HEK293T (cell line): ENCODE results near the gene E2F8.

Source experiments
- CTCF ChIA-PET: fragments of 350-600 bp; formaldehyde crosslinking; extraction: SDS; loops from one replicate; lab custom pipeline; 2021; ENCODE audit warnings: antibody characterized with exemption, inconsistent platforms; lab: Yijun Ruan, JAX
- POLR2A ChIA-PET: fragments of 350-600 bp; formaldehyde crosslinking; extraction: SDS; loops from one replicate; lab custom pipeline; 2020; ENCODE audit warnings: antibody characterized with exemption, inconsistent platforms; lab: Yijun Ruan, JAX
- DNase-seq: peaks from one replicate; pipeline ENCODE4 v3.0.0; 2012; ENCODE audit warnings: mixed read lengths; ENCODE audit errors: extremely low spot score
- ARNT ChIP-seq: fragments of 450-650 bp; IDR thresholded peaks from 2 replicates; pipeline ENCODE4 v1.6.1; 2017; ENCODE audit warnings: mild to moderate bottlenecking
- BHLHE40 ChIP-seq: fragments of 450-650 bp; IDR thresholded peaks from 2 replicates; pipeline ENCODE4 v1.6.1; 2016; ENCODE audit warnings: mild to moderate bottlenecking, moderate library complexity, borderline replicate concordance
- CTBP1 ChIP-seq: fragments of 450-650 bp; IDR thresholded peaks from 2 replicates; pipeline ENCODE4 v1.6.1; 2016; ENCODE audit warnings: borderline replicate concordance
- ELF4 ChIP-seq: fragments of 450-650 bp; IDR thresholded peaks from 2 replicates; pipeline ENCODE4 v1.6.1; 2017; ENCODE audit warnings: antibody characterized with exemption
- FOXA1 ChIP-seq: fragments of 450-650 bp; IDR thresholded peaks from 2 replicates; pipeline ENCODE4 v1.6.1; 2016; ENCODE audit warnings: mild to moderate bottlenecking
- FOXK2 ChIP-seq: fragments of 450-650 bp; IDR thresholded peaks from 2 replicates; pipeline ENCODE4 v1.6.1; 2016; ENCODE audit warnings: mild to moderate bottlenecking
- FOXM1 ChIP-seq: fragments of 450-650 bp; IDR thresholded peaks from 2 replicates; pipeline ENCODE4 v1.6.1; 2017; ENCODE audit warnings: mild to moderate bottlenecking, borderline replicate concordance
- HDGF ChIP-seq: fragments of 450-650 bp; IDR thresholded peaks from 2 replicates; pipeline ENCODE4 v1.6.1; 2017; ENCODE audit warnings: antibody characterized with exemption, borderline replicate concordance
- L3MBTL2 ChIP-seq: fragments of 450-650 bp; conservative IDR thresholded peaks from 2 replicates; pipeline ENCODE4 v1.6.1; 2016; ENCODE audit warnings: mild to moderate bottlenecking
- LEF1 ChIP-seq: fragments of 450-650 bp; IDR thresholded peaks from 2 replicates; pipeline ENCODE4 v1.6.1; 2017; ENCODE audit warnings: mild to moderate bottlenecking, borderline replicate concordance
- NFRKB ChIP-seq: fragments of 450-650 bp; IDR thresholded peaks from 2 replicates; pipeline ENCODE4 v1.6.1; 2016; ENCODE audit warnings: mild to moderate bottlenecking, moderate library complexity
- PKNOX1 ChIP-seq: fragments of 450-650 bp; IDR thresholded peaks from 2 replicates; pipeline ENCODE4 v1.6.1; 2016
- SP1 ChIP-seq: fragments of 450-650 bp; IDR thresholded peaks from 2 replicates; pipeline ENCODE4 v1.6.1; 2017
- SUZ12 ChIP-seq: fragments of 450-650 bp; IDR thresholded peaks from 2 replicates; pipeline ENCODE4 v1.6.1; 2016; ENCODE audit warnings: mild to moderate bottlenecking
- TARDBP ChIP-seq: fragments of 450-650 bp; IDR thresholded peaks from 2 replicates; pipeline ENCODE4 v1.6.1; 2016
- ZNF384 ChIP-seq: fragments of 450-650 bp; IDR thresholded peaks from 2 replicates; pipeline ENCODE4 v1.6.1; 2016

The E2F8 gene, protein sequence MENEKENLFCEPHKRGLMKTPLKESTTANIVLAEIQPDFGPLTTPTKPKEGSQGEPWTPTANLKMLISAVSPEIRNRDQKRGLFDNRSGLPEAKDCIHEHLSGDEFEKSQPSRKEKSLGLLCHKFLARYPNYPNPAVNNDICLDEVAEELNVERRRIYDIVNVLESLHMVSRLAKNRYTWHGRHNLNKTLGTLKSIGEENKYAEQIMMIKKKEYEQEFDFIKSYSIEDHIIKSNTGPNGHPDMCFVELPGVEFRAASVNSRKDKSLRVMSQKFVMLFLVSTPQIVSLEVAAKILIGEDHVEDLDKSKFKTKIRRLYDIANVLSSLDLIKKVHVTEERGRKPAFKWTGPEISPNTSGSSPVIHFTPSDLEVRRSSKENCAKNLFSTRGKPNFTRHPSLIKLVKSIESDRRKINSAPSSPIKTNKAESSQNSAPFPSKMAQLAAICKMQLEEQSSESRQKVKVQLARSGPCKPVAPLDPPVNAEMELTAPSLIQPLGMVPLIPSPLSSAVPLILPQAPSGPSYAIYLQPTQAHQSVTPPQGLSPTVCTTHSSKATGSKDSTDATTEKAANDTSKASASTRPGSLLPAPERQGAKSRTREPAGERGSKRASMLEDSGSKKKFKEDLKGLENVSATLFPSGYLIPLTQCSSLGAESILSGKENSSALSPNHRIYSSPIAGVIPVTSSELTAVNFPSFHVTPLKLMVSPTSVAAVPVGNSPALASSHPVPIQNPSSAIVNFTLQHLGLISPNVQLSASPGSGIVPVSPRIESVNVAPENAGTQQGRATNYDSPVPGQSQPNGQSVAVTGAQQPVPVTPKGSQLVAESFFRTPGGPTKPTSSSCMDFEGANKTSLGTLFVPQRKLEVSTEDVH

DNA sequence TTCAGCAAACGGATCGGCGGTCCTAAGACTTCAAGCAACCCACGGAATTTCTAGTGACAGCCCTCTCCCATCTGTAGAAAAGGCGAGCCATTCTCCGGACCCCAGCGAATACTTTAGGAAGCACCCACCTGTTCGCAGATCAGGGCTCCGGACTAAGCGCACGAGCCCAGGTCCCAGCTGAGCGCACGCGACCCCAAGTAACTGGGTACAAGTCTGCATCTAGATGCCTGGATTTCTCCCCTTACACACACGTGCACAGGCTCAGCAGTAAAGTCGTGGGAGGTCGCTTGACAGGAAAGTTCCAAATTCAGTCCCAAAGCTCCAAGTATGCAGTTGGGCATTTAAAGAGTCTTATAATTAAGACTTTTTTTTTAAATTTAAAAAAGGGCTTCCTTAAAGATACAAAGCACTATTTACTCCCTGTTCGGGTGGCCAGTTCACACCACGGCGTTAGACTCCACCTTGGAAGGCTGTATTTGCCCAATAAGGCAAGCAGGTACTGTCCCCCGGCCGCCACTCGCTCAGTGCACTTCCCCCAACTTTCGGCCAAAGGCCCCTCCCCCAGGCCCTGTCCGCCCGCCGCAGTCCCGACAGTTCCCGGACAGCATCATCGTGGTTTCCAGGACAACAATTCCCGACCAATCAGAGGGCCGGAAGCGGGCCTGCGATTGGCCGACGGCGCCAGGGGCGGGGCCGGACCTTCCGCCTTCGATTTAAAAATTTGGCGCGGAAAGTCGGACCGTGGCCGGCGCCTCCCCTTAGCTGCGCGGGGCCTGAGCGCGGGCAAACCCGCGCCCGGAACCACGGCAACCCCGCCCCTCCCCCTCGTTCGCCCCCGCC, at the start of gene E2F8:
Gene E2F8, minus strand, starts transcription at position 526 of the 840 bp plus-strand sequence. CDS start 824 bp downstream, outside the sequence.
- POLR2A ChIA-PET = interaction anchor here (0.9 kb wide), 1 partner anchor 17 kb away, joined by 4 read pairs; no protein-coding TSS in a partner anchor
- TF ChIP-seq L3MBTL2 = peak; percentile 77
- no peak for TF ChIP-seq ARNT
- no peak for TF ChIP-seq FOXA1
- no peak for TF ChIP-seq FOXK2
- CTCF ChIA-PET = interaction anchor here (0.6 kb wide), 1 partner anchor 519 kb away, joined by 3 read pairs; no protein-coding TSS in a partner anchor
- DNase-seq = peak; percentile 97

GRCh38 chr11:19290356-19290755, 49.6 kb upstream of the E2F8 start:
- ChIA-PET CTCF (no interaction called here), POLR2A (no interaction called here)
- no peak for TF ChIP-seq ZNF384
- TF ChIP-seq ARNT = no peak
- no peak for DNase-seq

- POLR2A ChIA-PET = no interaction called here
- TF ChIP-seq FOXM1 (no peak), NFRKB (no peak), PKNOX1 (no peak), CTBP1 (no peak), TARDBP (no peak), ELF4 (no peak), ARNT (no peak), BHLHE40 (no peak), SP1 (no peak), FOXA1 (no peak), FOXK2 (no peak), L3MBTL2 (no peak), HDGF (no peak), LEF1 (no peak), ZNF384 (no peak), SUZ12 (no peak)
- CTCF ChIA-PET = interaction anchor here (0.6 kb wide), 2 partner anchors 22 to 801 kb away, joined by 3 to 4 read pairs; no protein-coding TSS in a partner anchor
- DNase-seq = no peak
Observed at GRCh38 chr11:19288256-19288655, 47.5 kb upstream of the E2F8 start.

- DNase-seq = no peak
- TF ChIP-seq TARDBP (no peak), ZNF384 (no peak), BHLHE40 (no peak), HDGF (no peak), SP1 (no peak), LEF1 (no peak)
- ChIA-PET POLR2A (no interaction called here), CTCF (no interaction called here)
Observed at GRCh38 chr11:19286411-19286810, 45.7 kb upstream of the E2F8 start.

GRCh38 chr11:19284881-19285280, 44.1 kb upstream of the E2F8 start:
- TF ChIP-seq SP1 = no peak
- no peak for TF ChIP-seq ZNF384
- ChIA-PET POLR2A (no interaction called here), CTCF (no interaction called here)
- no peak for DNase-seq

DNA sequence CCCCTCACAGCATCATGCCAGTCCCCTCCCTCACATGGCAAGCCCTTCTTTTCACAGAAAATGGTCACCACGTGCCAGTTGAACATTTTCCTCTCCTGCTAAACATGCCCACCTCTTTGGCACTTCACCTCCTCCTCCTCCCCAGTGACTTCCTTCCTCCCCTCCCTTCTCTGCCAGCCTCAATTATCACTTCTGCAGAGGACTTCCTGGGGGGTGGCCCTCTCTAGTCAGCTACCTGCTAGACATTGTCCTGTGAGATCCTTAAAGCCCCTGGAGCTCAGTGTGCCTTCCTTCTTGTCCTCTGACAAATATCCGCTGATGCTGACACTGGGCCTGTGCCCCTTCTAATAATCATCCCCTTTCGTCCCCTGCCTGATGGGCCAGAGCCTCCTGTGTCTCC, 43.2 kb upstream of the E2F8 start:
- CTCF ChIA-PET = no interaction called here
- POLR2A ChIA-PET = no interaction called here
- TF ChIP-seq L3MBTL2 = no peak
- no peak for TF ChIP-seq NFRKB
- TF ChIP-seq SP1 = no peak
- TF ChIP-seq FOXA1 = no peak
- DNase-seq = no peak

- ChIA-PET CTCF (interaction anchor here (0.7 kb wide), 1 partner anchor 21 kb away, joined by 4 read pairs; no protein-coding TSS in a partner anchor), POLR2A (no interaction called here)
- no peak for DNase-seq
- TF ChIP-seq ZNF384 (no peak), CTBP1 (no peak), SP1 (no peak), LEF1 (no peak), PKNOX1 (no peak), FOXM1 (no peak), FOXK2 (no peak), BHLHE40 (no peak), TARDBP (no peak), NFRKB (no peak), HDGF (no peak), SUZ12 (no peak), ELF4 (no peak), ARNT (no peak), L3MBTL2 (no peak), FOXA1 (no peak)
Observed at GRCh38 chr11:19281555-19281954, 40.8 kb upstream of the E2F8 start.
